Fibroblast of the aortic adventitia (primary cell): ENCODE data around the gene VASN. TPM values are rescaled to one million over a fixed set of nuclear protein-coding genes. Genes with fewer than 3 reads are reported as not detected.

ENCODE experiments used
- DNase-seq: peaks from one replicate; pipeline ENCODE4 v3.0.0-alpha.2; 2010; ENCODE audit warnings: low read depth
- H3K4me3 ChIP-seq: 2 replicates; pipeline ENCODE4 v1.5.1; 2011; ENCODE audit warnings: low read depth, mild to moderate bottlenecking, control low read depth, low read length, moderate library complexity
- small RNA-seq: library from RNA; depleted of rRNA; stranded (forward); fragments of <200 nt; gene quantifications from one replicate; pipeline ENCODE3, GENCODE V24; 2012
- total RNA-seq: library from RNA; depleted of rRNA; stranded (reverse); fragments of >200 nt; gene quantifications from 2 replicates; pipeline ENCODE4 v1.2.3, GENCODE V29; 2012; ENCODE audit warnings: low replicate concordance
- TF ChIP-seq, protein P1 (sequence below): IDR thresholded peaks from 2 replicates; pipeline ENCODE4 v1.5.1; 2011; ENCODE audit warnings: mild to moderate bottlenecking, low read length, control low read depth, inconsistent platforms; ENCODE audit not compliant: insufficient read depth

VASN gene
- total RNA-seq, 1 donor, result 130 TPM

DNA sequence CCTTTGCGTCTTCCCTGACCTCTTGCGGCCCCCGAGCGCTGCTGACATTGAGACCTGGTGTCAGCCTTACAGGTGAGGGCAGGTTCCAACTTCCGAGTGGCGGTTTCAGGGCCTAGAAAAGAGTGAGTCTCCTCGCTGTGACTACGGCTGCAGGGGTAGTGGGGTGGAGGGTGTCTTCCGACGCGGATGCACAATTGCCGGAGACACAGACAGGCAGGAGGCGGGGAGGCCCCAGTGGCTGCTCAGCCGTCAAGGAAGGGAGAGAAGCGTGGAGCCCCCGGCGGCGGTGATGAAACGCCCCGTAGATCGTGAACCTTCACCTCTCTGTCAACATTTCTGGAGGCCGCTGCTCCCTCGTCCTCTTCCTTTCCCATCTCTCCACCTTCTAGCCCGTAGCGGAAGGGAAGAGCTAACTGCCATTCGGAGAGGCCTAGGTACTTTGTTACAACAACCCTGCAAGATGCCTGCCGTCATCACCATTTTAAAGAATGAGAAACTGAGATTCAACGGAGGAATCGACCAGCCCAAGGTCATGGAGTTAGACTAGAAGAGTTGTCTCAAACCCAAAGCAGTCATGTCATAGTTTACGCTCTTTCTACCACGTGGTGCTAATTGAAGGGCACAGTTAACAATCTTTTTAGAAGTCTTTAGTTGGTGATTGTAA, 54.5 kb downstream of the VASN start:
- TF ChIP-seq, protein P1, sequence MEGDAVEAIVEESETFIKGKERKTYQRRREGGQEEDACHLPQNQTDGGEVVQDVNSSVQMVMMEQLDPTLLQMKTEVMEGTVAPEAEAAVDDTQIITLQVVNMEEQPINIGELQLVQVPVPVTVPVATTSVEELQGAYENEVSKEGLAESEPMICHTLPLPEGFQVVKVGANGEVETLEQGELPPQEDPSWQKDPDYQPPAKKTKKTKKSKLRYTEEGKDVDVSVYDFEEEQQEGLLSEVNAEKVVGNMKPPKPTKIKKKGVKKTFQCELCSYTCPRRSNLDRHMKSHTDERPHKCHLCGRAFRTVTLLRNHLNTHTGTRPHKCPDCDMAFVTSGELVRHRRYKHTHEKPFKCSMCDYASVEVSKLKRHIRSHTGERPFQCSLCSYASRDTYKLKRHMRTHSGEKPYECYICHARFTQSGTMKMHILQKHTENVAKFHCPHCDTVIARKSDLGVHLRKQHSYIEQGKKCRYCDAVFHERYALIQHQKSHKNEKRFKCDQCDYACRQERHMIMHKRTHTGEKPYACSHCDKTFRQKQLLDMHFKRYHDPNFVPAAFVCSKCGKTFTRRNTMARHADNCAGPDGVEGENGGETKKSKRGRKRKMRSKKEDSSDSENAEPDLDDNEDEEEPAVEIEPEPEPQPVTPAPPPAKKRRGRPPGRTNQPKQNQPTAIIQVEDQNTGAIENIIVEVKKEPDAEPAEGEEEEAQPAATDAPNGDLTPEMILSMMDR, result no peak
- H3K4me3 ChIP-seq, result peak overlapping the region; percentile 75
- DNase-seq, result no peak

DNA sequence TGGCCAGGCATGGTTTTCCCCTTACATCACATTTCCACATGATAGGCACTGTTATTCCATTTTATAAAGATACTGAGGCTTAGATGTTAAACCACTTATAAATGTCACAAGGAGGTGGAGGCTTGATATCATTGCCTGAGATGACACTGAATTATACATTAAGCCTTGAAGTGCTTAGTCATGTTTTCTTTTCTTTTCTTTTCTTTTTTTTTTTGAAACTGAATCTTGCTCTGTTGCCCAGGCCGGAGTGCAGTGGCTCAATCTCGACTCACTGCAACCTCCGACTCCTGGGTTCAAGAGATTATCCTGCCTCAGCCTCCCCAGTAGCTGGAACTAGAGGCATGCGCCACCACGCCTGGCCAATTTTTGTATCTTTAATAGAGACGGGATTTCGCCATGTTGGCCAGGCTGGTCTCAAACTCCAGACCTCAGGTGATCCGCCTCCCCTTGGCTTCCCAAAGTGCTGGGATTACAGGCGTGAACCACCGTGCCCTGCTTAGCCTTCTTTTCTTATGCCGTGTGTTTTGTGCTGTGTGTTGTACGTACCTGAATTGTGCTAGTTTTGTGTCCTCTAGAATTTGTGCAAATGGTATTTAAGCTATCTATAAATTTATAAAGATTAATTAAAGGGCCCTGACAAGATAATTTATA, 55.2 kb downstream of the VASN start:
- H3K4me3 ChIP-seq, result peak overlapping the region; percentile 75
- no peak for DNase-seq
- TF ChIP-seq, protein P1, result no peak

DNA sequence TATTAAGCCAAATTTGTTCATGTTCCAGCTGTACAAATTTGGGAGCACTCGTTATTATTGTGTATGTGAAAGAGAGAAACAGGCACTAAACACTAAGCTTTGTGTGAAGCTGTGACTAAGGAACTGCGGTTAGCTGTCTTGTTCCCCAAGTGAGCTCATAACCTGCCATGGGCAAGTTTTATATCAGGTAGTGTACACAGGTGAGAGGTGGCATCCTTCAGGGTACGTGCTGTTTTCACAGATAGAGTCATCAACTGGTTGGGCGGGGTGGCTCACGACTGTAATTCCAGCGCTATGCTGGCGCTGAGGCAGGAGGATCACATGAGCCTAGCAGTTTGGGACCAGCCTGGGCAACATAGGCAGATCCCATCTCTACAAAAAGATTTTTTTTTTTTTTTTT, 56.9 kb downstream of the VASN start:
- no peak overlapping the region for H3K4me3 ChIP-seq
- TF ChIP-seq, protein P1, result no peak
- DNase-seq, result no peak

DNA sequence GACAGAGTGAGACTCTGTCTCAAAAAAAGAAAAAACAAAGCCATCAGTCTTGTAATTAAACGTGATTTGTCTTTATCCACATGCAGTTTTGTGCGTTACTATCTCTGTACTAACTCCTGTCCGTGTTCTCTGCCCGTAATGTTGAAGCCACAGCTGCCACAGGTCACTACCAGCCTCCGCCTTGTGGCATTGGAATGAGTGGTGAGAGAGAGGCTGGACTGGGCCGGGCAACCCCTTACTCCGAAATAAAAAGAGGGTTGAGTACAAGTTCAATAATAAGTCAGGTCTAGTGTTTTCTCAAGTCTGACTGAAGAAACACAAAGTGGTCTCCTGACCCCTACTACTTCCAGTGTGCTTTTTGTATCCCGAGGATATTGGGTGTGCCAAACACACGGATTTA, 59.4 kb downstream of the VASN start:
- H3K4me3 ChIP-seq, result no peak overlapping the region
- DNase-seq, result no peak
- TF ChIP-seq, protein P1, result no peak

Small RNA genes within 50 kb of the gene (small RNA-seq; reads per million reads assigned to genes)
- gene AC012676.2, result not detected

Other genes starting within 250 kb of the VASN start
- 0.09 and 0.25 TPM in 2 replicates for gene SRL, start 129.8 kb upstream of the VASN start, total RNA-seq
- gene TFAP4, start 98.8 kb upstream of the VASN start, total RNA-seq, result 5.5 and 10.6 TPM in 2 replicates
- gene GLIS2, start 55.8 kb upstream of the VASN start, total RNA-seq, result 3.3 and 6.6 TPM in 2 replicates
- gene PAM16, start 20.5 kb upstream of the VASN start, total RNA-seq, result 5.0 and 20.2 TPM in 2 replicates
- 16.7 and 26.7 TPM in 2 replicates for gene CORO7, start 44.7 kb downstream of the VASN start, total RNA-seq
- 33.3 and 44.0 TPM in 2 replicates for gene DNAJA3, start 54.0 kb downstream of the VASN start, total RNA-seq
- gene NMRAL1, start 102.8 kb downstream of the VASN start, total RNA-seq, result 43.4 and 80.7 TPM in 2 replicates
- gene HMOX2, start 104.5 kb downstream of the VASN start, total RNA-seq, result 24.8 and 30.5 TPM in 2 replicates
- gene CDIP1, start 166.9 kb downstream of the VASN start, total RNA-seq, result 11.8 and 20.3 TPM in 2 replicates
- under 0.01 TPM in 1 of 2 replicates, not detected in the other for gene C16orf96, start 184.5 kb downstream of the VASN start, total RNA-seq
- gene UBALD1, start 243.0 kb downstream of the VASN start, total RNA-seq, result 5.2 and 7.1 TPM in 2 replicates